Stimulated activated CD4-positive, alpha-beta T cell treated with anti-CD3 and anti-CD28 coated beads, Interleukin-1b, Interleukin-23, amount 100 ng/mL, for 24 hours (primary cell): Measurements from ENCODE around the gene TMEM222.
"Not testable (repeated sequence)": the region's sequence is repeated elsewhere in the genome, so short reads cannot be mapped to it uniquely, and the experiment has no call there.

ENCODE experiments used
- DNase-seq, 4 experiments: peaks; one replicate each; pipeline ENCODE4 v3.0.0-alpha.2; 2020; ENCODE audit warnings: low read depth in 4 of 4, low spot score in 1 of 4

Gene TMEM222

GRCh38 chr1:27377760-27378495 is 56.0 kb downstream of the TMEM222 start:
- DNase-seq, result no peak

- no peak for DNase-seq
These were observed 57.7 kb downstream of the TMEM222 start for GRCh38 chr1:27379564-27380122.

- DNase-seq, result no peak
These were observed 58.3 kb downstream of the TMEM222 start for GRCh38 chr1:27380224-27380623.

- no peak for DNase-seq
These were observed 59.1 kb downstream of the TMEM222 start for GRCh38 chr1:27380766-27381733.

GRCh38 chr1:27381969-27382762 is 60.2 kb downstream of the TMEM222 start:
- DNase-seq, result no peak

GRCh38 chr1:27383039-27383605 is 61.2 kb downstream of the TMEM222 start, which contains the start of gene CD164L2:
Gene CD164L2, minus strand, starts transcription at chr1:27383333. Its CDS starts 94 bp downstream, at chr1:27383239.
- peak in 1 of 4 experiments; percentile 28 for DNase-seq

- DNase-seq, result no peak
These were observed 61.7 kb downstream of the TMEM222 start for GRCh38 chr1:27383661-27384060.

GRCh38 chr1:27384797-27385196 is 62.8 kb downstream of the TMEM222 start:
- not testable (repeated sequence) for DNase-seq
